GM19099 (cell line): Measurements from ENCODE around the gene CYP2A13.

Source experiments
- POLR2A ChIP-seq: IDR thresholded peaks from 3 replicates; pipeline ENCODE4 v1.6.1; 2011; ENCODE audit warnings: low read depth; ENCODE audit not compliant: insufficient read length; ENCODE audit errors: extremely low read depth

The CYP2A13 gene

GRCh38 chr19:41114132-41114531 lies 25.9 kb downstream of the CYP2A13 start, which contains the start of gene CYP2F1:
CYP2F1 (plus strand) TSS chr19:41114432; CDS start chr19:41116189, 1,757 bp downstream.
- no peak for TF ChIP-seq POLR2A

GRCh38 chr19:41116261-41116660 lies 28.0 kb downstream of the CYP2A13 start:
- no peak for TF ChIP-seq POLR2A

- no peak for TF ChIP-seq POLR2A
These were observed 35.6 kb downstream of the CYP2A13 start for GRCh38 chr19:41123716-41124294.

GRCh38 chr19:41128692-41129091 lies 40.4 kb downstream of the CYP2A13 start:
- TF ChIP-seq POLR2A: no peak

GRCh38 chr19:41131186-41131585 lies 42.9 kb downstream of the CYP2A13 start:
- no peak for TF ChIP-seq POLR2A

- no peak for TF ChIP-seq POLR2A
These were observed 45.0 kb downstream of the CYP2A13 start for GRCh38 chr19:41133260-41133659.

- TF ChIP-seq POLR2A: no peak
These were observed 46.4 kb downstream of the CYP2A13 start for GRCh38 chr19:41134616-41135015.

- TF ChIP-seq POLR2A: no peak
These were observed 48.6 kb downstream of the CYP2A13 start for GRCh38 chr19:41136636-41137455.

- TF ChIP-seq POLR2A: no peak
These were observed 56.2 kb downstream of the CYP2A13 start for GRCh38 chr19:41144403-41144802.
